ENCODE results near the gene SSR3. TPM values are rescaled to one million over a fixed set of nuclear protein-coding genes. Genes with fewer than 3 reads are reported as not detected.

Gene SSR3
- total and polyA plus RNA-seq, 9 of the 15 experiments (the other 6 are each of a cell fraction or from before 2014, with no cell fraction given), result 104 to 464 (median 307) TPM

DNA sequence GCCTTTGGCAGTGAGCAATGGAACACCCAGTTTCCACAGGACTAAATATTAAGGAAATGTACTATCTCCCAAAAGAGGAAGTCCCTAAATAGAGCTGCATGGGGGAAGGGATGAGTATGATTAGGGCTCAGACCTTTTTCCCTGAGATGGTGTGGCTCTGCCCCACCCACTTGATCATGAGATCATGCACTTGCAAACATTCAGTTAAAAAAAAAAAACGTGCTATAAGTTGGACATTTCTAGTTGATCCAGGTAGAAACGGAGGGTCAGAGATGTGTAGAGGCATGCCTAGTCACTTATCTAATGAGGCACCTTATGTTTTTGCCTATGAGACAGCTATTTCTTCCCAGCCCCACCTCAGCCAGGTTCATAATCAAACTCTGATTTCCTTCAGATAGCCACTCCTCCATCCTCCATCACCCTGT, 24.5 kb upstream of the SSR3 start (continued):
- TF ChIP-seq RFX5 (IDR thresholded peaks at IDR 0.05; ENCODE audit: low read depth, low read length) (no peak), GATAD2B (IDR thresholded peaks at IDR 0.05; ENCODE audit: borderline replicate concordance) (no peak), NCOA2 (IDR thresholded peaks at IDR 0.05; ENCODE audit: partially characterized antibody in 2 of 2) (no peak), TEAD2 (tag; IDR thresholded peaks at IDR 0.05) (no peak), MBD2 (IDR thresholded peaks at IDR 0.05; ENCODE audit: borderline replicate concordance, low read depth) (peak; percentile 44; the same call in 1 of the 2 replicates), ZNF77 (CRISPR knock-in tag; IDR thresholded peaks at IDR 0.05) (no peak), HDAC8 (tag; IDR thresholded peaks at IDR 0.05) (no peak), SMAD3 (CRISPR knock-in tag; conservative IDR thresholded peaks at IDR 0.05) (no peak), SMARCC2 (IDR thresholded peaks at IDR 0.05; ENCODE audit: low read depth) (peak; percentile 79), PRPF4 (IDR thresholded peaks at IDR 0.05; ENCODE audit: insufficient read depth, low read depth, low read length, poor library complexity, severe bottlenecking) (no peak), JUND (IDR thresholded peaks at IDR 0.05; ENCODE audit: borderline replicate concordance, low read depth, low read length) (peak; percentile 80), JUND (tag; IDR thresholded peaks at IDR 0.05; ENCODE audit: borderline replicate concordance, low read depth, low read length) (peak; percentile 86; the same call in 2 of the 3 replicates), SMAD4 (CRISPR knock-in tag; conservative IDR thresholded peaks at IDR 0.05) (no peak; the same call in 1 of the 2 replicates), RBM17 (IDR thresholded peaks at IDR 0.05; ENCODE audit: borderline replicate concordance, low read depth, low read length) (no peak), PHTF2 (CRISPR knock-in tag; IDR thresholded peaks at IDR 0.05) (no peak), ZNF324 (CRISPR knock-in tag; IDR thresholded peaks at IDR 0.05) (no peak), CGGBP1 (CRISPR knock-in tag; IDR thresholded peaks at IDR 0.05) (no peak), YBX1 (IDR thresholded peaks at IDR 0.05) (no peak), ZNF217 (CRISPR knock-in tag; IDR thresholded peaks at IDR 0.05) (no peak), E2F4 (CRISPR knock-in tag; IDR thresholded peaks at IDR 0.05; ENCODE audit: low read depth) (no peak)
- TF ChIP-seq, protein P1, sequence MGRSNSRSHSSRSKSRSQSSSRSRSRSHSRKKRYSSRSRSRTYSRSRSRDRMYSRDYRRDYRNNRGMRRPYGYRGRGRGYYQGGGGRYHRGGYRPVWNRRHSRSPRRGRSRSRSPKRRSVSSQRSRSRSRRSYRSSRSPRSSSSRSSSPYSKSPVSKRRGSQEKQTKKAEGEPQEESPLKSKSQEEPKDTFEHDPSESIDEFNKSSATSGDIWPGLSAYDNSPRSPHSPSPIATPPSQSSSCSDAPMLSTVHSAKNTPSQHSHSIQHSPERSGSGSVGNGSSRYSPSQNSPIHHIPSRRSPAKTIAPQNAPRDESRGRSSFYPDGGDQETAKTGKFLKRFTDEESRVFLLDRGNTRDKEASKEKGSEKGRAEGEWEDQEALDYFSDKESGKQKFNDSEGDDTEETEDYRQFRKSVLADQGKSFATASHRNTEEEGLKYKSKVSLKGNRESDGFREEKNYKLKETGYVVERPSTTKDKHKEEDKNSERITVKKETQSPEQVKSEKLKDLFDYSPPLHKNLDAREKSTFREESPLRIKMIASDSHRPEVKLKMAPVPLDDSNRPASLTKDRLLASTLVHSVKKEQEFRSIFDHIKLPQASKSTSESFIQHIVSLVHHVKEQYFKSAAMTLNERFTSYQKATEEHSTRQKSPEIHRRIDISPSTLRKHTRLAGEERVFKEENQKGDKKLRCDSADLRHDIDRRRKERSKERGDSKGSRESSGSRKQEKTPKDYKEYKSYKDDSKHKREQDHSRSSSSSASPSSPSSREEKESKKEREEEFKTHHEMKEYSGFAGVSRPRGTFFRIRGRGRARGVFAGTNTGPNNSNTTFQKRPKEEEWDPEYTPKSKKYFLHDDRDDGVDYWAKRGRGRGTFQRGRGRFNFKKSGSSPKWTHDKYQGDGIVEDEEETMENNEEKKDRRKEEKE (IDR thresholded peaks at IDR 0.05; ENCODE audit: borderline replicate concordance in 1 of 2, control insufficient read depth in 1 of 2, low read depth in 2 of 2, low read length in 1 of 2), result no peak
- TF ChIP-seq, protein P2, sequence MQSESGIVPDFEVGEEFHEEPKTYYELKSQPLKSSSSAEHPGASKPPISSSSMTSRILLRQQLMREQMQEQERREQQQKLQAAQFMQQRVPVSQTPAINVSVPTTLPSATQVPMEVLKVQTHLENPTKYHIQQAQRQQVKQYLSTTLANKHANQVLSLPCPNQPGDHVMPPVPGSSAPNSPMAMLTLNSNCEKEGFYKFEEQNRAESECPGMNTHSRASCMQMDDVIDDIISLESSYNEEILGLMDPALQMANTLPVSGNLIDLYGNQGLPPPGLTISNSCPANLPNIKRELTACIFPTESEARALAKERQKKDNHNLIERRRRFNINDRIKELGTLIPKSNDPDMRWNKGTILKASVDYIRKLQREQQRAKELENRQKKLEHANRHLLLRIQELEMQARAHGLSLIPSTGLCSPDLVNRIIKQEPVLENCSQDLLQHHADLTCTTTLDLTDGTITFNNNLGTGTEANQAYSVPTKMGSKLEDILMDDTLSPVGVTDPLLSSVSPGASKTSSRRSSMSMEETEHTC (IDR thresholded peaks at IDR 0.05), result 0 out of 2 replicates have a peak, but pooled peaks have one; percentile 40
